K562 (cell line): Measurements from ENCODE around the gene RFC2. TPM values are rescaled to one million over a fixed set of nuclear protein-coding genes. Genes with fewer than 3 reads are reported as not detected.

Experiments
- BHLHE40 ChIP-seq: IDR thresholded peaks from 2 replicates; pipeline ENCODE4 v1.6.1; 2011; ENCODE audit warnings: low read length, improper control_type of control experiment
- CSDE1 ChIP-seq, 2 experiments: fragments of 450-650 bp; IDR thresholded peaks; 2 replicates each; pipeline ENCODE4 v1.6.1; 2016; ENCODE audit warnings: mild to moderate bottlenecking in 1 of 2
- EP300 ChIP-seq: IDR thresholded peaks from 2 replicates; pipeline ENCODE4 v1.6.1; 2012; ENCODE audit warnings: low read length, improper control_type of control experiment
- HIVEP1 ChIP-seq: fragments of 250-450 bp; sonication (Bioruptor Pico); IDR thresholded peaks from 2 replicates; pipeline ENCODE4 v1.4.0; 2020; ENCODE audit warnings: mild to moderate bottlenecking
- KLF13 ChIP-seq: fragments of 450-650 bp; IDR thresholded peaks from 2 replicates; pipeline ENCODE4 v1.6.1; 2016; ENCODE audit warnings: missing genetic modification characterization, low read depth, mild to moderate bottlenecking, missing compliant biosample characterization, moderate library complexity, borderline replicate concordance
- MEIS2 ChIP-seq: fragments of 450-650 bp; IDR thresholded peaks from 2 replicates; pipeline ENCODE4 v1.6.1; 2014; ENCODE audit warnings: mild to moderate bottlenecking; ENCODE audit not compliant: partially characterized antibody
- NFIC ChIP-seq: fragments of 450-650 bp; IDR thresholded peaks from 2 replicates; pipeline ENCODE4 v1.6.1; 2017; ENCODE audit warnings: mild to moderate bottlenecking, inconsistent platforms
- NR2F6 ChIP-seq: fragments of 450-650 bp; formaldehyde crosslinking; IDR thresholded peaks from 2 replicates; pipeline ENCODE4 v1.4.0; 2020; ENCODE audit warnings: mild to moderate bottlenecking
- ZC3H11A ChIP-seq: IDR thresholded peaks from 2 replicates; pipeline ENCODE4 v1.6.1; 2012; ENCODE audit warnings: low read depth, low read length, improper control_type of control experiment
- ZEB2 ChIP-seq: fragments of 450-650 bp; IDR thresholded peaks from 2 replicates; pipeline ENCODE4 v1.6.1; 2016
- ZNF316 ChIP-seq: fragments of 450-650 bp; IDR thresholded peaks from 2 replicates; pipeline ENCODE4 v1.6.1; 2016
- ZNF354B ChIP-seq: fragments of 250-450 bp; sonication (Bioruptor Pico); IDR thresholded peaks from 2 replicates; pipeline ENCODE4 v1.4.0; 2020
- ZNF436 ChIP-seq: fragments of 250-450, 450-650 bp; sonication (Bioruptor Pico); formaldehyde crosslinking; IDR thresholded peaks from 2 replicates; pipeline ENCODE4 v1.7.0; 2020; ENCODE audit warnings: mild to moderate bottlenecking
- ZNF766 ChIP-seq: fragments of 200-800 bp; sonication (Bioruptor generic); conservative IDR thresholded peaks from 2 replicates; pipeline ENCODE4 v1.6.1; 2016; ENCODE audit warnings: missing genetic modification characterization, missing compliant biosample characterization
- polyA plus RNA-seq, 8 experiments: library from polyadenylated mRNA; depleted of rRNA in 4 of 8; stranded (reverse) in 5 of 8; unstranded in 3 of 8; fragments of >200 nt; fragmentation: Nextera tagmentation in 2 of 8; fragmentation: Illumina TruSeq in 1 of 8; extraction: Ambion mirVana in 2 of 8; extraction: Trizol in 1 of 8; gene quantifications; 2 replicates each; pipeline versions ENCODE4 v1.2.1 to v1.2.3, GENCODE V29; 2011 to 2014; ENCODE audit warnings: inconsistent platforms in 1 of 8, missing spikeins in 1 of 8
- total RNA-seq, 7 experiments: library from RNA; depleted of rRNA in 6 of 7; stranded (reverse); fragments of >200 nt in 6 of 7; fragmentation: Illumina TruSeq in 2 of 7; extraction: Trizol in 2 of 7; gene quantifications; 2 replicates each; pipeline versions ENCODE4 v1.2.1 to v1.2.3, GENCODE V29; 2011 to 2021; ENCODE audit warnings: low replicate concordance in 1 of 7
- TF ChIP-seq, protein P1 (sequence below): fragments of 450-650 bp; formaldehyde crosslinking; IDR thresholded peaks from 2 replicates; pipeline ENCODE4 v1.4.0; 2020; ENCODE audit warnings: mild to moderate bottlenecking, moderate library complexity
- TF ChIP-seq, protein P2 (sequence below): fragments of 450-650 bp; IDR thresholded peaks from 2 replicates; pipeline ENCODE4 v1.6.1; 2016; ENCODE audit warnings: mild to moderate bottlenecking, moderate library complexity

RFC2 gene
- total and polyA plus RNA-seq, 9 of the 15 experiments (the other 6 are each of a cell fraction or from before 2014, with no cell fraction given), result 32.5 to 161 (median 102) TPM

DNA sequence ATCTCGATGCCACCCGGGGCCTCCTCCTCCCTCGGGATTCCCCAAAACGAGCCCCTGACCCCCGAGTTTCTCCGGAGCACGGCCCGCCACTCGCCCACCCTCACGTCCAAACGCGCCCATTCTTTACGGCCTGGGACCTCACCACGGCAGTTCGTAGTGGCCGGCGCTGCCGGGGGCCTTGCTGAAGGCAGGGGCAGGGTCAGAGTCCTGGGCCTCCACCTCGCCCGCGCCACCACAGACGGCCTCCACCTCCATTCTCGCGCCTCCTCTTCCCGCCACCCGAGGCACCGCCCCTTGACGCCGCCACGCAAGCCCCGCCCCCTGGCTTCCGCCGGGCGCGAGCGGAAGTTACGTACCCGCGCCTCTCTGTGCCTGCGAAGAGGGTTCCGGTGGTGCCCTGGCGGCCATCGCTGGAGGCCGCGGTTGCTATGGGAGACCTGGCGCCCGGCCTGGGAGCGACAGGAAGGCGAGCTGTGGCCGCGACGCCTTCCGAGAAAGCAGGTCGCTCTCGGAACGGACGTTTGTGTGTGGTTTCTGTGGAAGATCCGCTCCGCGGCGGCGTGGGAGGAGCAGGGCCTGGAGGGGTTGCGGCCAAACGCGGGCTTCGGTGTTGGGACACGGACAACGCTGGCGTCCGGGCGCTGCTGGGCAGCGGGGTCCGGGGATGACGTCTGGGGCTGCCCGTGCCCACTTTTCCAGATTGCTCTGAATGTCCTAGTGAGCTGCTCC lies at the start of gene RFC2 (continued):
- TF ChIP-seq KLF13 (tag), result peak; percentile 48; the same call in 1 of the 2 replicates
- TF ChIP-seq NFIC, result peak; percentile 87
- no peak for TF ChIP-seq ZNF436
- no peak for TF ChIP-seq ZNF766 (CRISPR knock-in tag)
- no peak for TF ChIP-seq ZC3H11A
- no peak for TF ChIP-seq NR2F6 (CRISPR knock-in tag)
- no peak for TF ChIP-seq ZNF354B (CRISPR knock-in tag)
- TF ChIP-seq MEIS2, result peak; percentile 31
- no peak for TF ChIP-seq BHLHE40
- TF ChIP-seq, protein P1, sequence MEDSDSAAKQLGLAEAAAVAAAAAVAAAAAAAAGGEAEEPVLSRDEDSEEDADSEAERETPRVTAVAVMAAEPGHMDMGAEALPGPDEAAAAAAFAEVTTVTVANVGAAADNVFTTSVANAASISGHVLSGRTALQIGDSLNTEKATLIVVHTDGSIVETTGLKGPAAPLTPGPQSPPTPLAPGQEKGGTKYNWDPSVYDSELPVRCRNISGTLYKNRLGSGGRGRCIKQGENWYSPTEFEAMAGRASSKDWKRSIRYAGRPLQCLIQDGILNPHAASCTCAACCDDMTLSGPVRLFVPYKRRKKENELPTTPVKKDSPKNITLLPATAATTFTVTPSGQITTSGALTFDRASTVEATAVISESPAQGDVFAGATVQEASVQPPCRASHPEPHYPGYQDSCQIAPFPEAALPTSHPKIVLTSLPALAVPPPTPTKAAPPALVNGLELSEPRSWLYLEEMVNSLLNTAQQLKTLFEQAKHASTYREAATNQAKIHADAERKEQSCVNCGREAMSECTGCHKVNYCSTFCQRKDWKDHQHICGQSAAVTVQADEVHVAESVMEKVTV (CRISPR knock-in tag), result no peak
- TF ChIP-seq, protein P2, sequence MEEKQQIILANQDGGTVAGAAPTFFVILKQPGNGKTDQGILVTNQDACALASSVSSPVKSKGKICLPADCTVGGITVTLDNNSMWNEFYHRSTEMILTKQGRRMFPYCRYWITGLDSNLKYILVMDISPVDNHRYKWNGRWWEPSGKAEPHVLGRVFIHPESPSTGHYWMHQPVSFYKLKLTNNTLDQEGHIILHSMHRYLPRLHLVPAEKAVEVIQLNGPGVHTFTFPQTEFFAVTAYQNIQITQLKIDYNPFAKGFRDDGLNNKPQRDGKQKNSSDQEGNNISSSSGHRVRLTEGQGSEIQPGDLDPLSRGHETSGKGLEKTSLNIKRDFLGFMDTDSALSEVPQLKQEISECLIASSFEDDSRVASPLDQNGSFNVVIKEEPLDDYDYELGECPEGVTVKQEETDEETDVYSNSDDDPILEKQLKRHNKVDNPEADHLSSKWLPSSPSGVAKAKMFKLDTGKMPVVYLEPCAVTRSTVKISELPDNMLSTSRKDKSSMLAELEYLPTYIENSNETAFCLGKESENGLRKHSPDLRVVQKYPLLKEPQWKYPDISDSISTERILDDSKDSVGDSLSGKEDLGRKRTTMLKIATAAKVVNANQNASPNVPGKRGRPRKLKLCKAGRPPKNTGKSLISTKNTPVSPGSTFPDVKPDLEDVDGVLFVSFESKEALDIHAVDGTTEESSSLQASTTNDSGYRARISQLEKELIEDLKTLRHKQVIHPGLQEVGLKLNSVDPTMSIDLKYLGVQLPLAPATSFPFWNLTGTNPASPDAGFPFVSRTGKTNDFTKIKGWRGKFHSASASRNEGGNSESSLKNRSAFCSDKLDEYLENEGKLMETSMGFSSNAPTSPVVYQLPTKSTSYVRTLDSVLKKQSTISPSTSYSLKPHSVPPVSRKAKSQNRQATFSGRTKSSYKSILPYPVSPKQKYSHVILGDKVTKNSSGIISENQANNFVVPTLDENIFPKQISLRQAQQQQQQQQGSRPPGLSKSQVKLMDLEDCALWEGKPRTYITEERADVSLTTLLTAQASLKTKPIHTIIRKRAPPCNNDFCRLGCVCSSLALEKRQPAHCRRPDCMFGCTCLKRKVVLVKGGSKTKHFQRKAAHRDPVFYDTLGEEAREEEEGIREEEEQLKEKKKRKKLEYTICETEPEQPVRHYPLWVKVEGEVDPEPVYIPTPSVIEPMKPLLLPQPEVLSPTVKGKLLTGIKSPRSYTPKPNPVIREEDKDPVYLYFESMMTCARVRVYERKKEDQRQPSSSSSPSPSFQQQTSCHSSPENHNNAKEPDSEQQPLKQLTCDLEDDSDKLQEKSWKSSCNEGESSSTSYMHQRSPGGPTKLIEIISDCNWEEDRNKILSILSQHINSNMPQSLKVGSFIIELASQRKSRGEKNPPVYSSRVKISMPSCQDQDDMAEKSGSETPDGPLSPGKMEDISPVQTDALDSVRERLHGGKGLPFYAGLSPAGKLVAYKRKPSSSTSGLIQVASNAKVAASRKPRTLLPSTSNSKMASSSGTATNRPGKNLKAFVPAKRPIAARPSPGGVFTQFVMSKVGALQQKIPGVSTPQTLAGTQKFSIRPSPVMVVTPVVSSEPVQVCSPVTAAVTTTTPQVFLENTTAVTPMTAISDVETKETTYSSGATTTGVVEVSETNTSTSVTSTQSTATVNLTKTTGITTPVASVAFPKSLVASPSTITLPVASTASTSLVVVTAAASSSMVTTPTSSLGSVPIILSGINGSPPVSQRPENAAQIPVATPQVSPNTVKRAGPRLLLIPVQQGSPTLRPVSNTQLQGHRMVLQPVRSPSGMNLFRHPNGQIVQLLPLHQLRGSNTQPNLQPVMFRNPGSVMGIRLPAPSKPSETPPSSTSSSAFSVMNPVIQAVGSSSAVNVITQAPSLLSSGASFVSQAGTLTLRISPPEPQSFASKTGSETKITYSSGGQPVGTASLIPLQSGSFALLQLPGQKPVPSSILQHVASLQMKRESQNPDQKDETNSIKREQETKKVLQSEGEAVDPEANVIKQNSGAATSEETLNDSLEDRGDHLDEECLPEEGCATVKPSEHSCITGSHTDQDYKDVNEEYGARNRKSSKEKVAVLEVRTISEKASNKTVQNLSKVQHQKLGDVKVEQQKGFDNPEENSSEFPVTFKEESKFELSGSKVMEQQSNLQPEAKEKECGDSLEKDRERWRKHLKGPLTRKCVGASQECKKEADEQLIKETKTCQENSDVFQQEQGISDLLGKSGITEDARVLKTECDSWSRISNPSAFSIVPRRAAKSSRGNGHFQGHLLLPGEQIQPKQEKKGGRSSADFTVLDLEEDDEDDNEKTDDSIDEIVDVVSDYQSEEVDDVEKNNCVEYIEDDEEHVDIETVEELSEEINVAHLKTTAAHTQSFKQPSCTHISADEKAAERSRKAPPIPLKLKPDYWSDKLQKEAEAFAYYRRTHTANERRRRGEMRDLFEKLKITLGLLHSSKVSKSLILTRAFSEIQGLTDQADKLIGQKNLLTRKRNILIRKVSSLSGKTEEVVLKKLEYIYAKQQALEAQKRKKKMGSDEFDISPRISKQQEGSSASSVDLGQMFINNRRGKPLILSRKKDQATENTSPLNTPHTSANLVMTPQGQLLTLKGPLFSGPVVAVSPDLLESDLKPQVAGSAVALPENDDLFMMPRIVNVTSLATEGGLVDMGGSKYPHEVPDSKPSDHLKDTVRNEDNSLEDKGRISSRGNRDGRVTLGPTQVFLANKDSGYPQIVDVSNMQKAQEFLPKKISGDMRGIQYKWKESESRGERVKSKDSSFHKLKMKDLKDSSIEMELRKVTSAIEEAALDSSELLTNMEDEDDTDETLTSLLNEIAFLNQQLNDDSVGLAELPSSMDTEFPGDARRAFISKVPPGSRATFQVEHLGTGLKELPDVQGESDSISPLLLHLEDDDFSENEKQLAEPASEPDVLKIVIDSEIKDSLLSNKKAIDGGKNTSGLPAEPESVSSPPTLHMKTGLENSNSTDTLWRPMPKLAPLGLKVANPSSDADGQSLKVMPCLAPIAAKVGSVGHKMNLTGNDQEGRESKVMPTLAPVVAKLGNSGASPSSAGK, result peak; percentile 77
- TF ChIP-seq ZNF316, result no peak
- peak; percentile 82 for TF ChIP-seq ZEB2
- TF ChIP-seq EP300, result no peak
- peak in 1 of 2 experiments; percentile 97; a peak in 2 of 4 replicates for TF ChIP-seq CSDE1 (IDR thresholded peaks at IDR 0.05)
- TF ChIP-seq HIVEP1 (CRISPR knock-in tag), result no peak
